HG03558 (cell line): ENCODE measurements around the gene PPP2R2D.
"Not testable (repeated sequence)": the region's sequence is repeated elsewhere in the genome, so short reads cannot be mapped to it uniquely, and the experiment has no call there.

ENCODE experiments used
- ATAC-seq: cut with Tn5 transposase; IDR thresholded peaks from one replicate; pipeline ENCODE4 v1.9.1; 2021; ENCODE audit warnings: moderate number of reproducible peaks; ENCODE audit not compliant: unreplicated experiment; ENCODE audit errors: extremely low read depth

PPP2R2D gene

GRCh38 chr10:131943021-131943814, 42.4 kb downstream of the PPP2R2D start:
- no peak for ATAC-seq

GRCh38 chr10:131944412-131944811, 43.6 kb downstream of the PPP2R2D start:
- no peak for ATAC-seq

- no peak for ATAC-seq
These were observed 44.3 kb downstream of the PPP2R2D start for GRCh38 chr10:131944976-131945695.

- no peak for ATAC-seq
These were observed 45.5 kb downstream of the PPP2R2D start for GRCh38 chr10:131946321-131946751.

- no peak for ATAC-seq
These were observed 46.1 kb downstream of the PPP2R2D start for GRCh38 chr10:131946880-131947279.

- ATAC-seq = no peak
These were observed 47.0 kb downstream of the PPP2R2D start for GRCh38 chr10:131947631-131948347.

- ATAC-seq = no peak
These were observed 47.7 kb downstream of the PPP2R2D start for GRCh38 chr10:131948501-131948900.

DNA sequence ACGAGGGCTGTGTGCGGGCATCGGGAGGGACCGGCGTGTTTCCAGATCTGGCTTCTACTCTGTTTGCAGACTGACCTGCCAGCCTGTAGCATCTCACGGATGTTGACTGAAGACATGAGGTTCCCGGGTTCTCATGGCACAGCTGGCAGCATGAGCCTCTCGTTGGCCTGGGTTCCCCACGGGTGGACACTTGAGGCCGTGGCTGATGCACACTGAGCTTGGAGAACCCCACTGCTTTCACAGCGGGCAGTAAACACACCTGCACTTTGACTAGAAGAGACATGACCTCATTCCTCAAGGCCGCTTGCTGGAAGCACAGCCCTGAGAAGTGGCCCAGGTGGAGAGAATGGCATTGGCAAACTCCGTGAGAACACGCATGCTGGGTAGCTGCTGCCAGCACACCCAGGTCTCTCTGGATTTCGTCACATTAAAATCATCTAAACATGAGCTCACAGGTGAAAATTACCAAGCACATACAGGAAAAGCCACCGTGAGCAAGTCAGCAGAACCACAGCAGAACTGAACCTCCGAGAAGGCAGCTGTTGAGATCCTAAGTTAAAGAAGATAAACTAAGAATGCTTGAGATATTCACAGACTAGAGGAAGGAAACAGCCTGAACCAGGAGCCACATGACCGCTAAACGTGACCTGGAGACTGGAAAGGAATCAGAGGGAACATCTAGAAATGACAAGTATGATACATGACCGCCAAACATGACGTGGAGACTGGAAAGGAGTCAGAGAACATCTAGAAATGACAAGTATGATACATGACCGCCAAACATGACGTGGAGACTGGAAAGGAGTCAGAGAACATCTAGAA, 48.4 kb downstream of the PPP2R2D start:
- ATAC-seq = no peak

DNA sequence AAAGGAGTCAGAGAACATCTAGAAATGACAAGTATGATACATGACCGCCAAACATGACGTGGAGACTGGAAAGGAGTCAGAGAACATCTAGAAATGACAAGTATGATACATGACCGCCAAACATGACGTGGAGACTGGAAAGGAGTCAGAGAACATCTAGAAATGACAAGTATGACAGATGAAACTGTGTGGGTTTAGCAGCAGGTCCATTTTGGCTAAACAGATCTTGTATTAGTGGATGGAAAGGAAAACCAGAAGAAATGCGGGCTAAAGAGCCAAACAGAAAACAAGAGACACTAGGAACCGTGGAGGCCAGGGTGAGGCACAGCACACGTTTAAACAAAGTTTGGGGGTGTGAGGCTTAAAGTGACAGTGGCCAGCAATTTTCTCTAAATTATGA, 49.1 kb downstream of the PPP2R2D start:
- ATAC-seq = not testable (repeated sequence)

- ATAC-seq = no peak
These were observed 53.7 kb downstream of the PPP2R2D start for GRCh38 chr10:131954356-131954965.

- no peak for ATAC-seq
These were observed 55.0 kb downstream of the PPP2R2D start for GRCh38 chr10:131955591-131956340.

DNA sequence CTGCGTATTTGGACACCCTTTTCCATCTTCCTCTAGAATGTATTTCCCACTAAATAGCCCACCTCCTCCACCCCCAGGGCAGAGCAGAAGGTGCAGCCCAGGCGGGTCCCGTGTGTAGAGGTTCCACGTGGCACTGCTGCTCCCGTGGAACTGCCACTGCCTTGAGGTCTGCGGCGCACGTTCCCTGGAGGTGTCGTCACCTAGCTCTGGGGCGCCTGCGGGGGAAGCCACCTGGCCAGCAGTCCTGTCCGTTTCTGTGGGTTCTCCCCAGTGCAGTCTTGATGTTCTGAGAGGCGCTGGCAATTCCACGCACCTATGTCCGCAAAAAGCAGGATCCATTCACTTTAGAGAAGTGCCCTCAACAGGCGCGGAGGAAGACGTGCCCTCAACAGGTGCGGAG, 59.0 kb downstream of the PPP2R2D start:
- no peak for ATAC-seq

- ATAC-seq = no peak
These were observed 59.8 kb downstream of the PPP2R2D start for GRCh38 chr10:131960631-131961046.

DNA sequence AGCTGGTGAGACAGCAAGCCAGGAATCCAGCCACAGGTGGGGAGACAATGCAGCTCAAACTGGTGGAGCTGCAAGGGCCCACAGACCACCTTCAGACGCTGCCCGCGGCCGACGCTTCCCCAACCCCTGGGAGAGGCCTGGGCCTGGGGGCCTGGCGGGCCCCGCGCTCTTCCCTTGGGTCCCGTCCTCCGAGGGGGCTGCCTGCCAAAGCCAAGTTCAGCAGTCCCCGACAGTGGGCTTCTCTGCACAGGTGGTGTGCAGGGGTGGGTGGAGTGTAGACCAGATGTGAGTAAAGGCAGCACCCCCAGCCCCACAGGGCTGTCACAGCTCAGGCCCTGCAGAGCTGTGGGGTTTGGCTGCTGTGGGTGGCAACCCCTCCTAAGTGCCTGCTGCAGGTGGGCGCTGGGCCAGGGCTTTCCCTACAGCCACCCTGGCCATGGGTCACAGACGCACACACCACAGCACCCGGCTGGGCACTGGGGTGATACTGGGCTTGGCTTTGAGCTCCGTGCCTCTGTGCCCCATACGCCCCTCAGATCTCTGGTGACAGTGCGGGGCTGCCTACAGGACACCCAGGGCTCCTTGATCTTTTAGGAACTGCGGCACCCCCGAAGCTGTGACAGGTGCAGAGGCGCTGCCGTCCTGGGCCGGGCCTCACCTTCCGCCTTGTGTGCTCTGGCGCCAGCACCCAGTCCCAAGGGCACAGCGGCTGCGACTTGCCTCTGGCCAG, 60.4 kb downstream of the PPP2R2D start:
- ATAC-seq = no peak

- no peak for ATAC-seq
These were observed 61.2 kb downstream of the PPP2R2D start for GRCh38 chr10:131961777-131962662.

- no peak for ATAC-seq
These were observed 62.5 kb downstream of the PPP2R2D start for GRCh38 chr10:131963350-131963749.

- ATAC-seq = no peak
These were observed 63.0 kb downstream of the PPP2R2D start for GRCh38 chr10:131963811-131964210.
